Ramos (cell line): ENCODE measurements around the gene TERT.
"Not testable (repeated sequence)": the region's sequence is repeated elsewhere in the genome, so short reads cannot be mapped to it uniquely, and the experiment has no call there.

Experiments
- in situ Hi-C: fragments of 300-500 bp; cut with MboI; formaldehyde crosslinking; loops from one replicate; pipeline ENCODE4 v1.14.3; 2022; ENCODE audit warnings: low sequenced_read_pairs; ENCODE audit not compliant: unreplicated experiment

Gene TERT

GRCh38 chr5:1294835-1295649 is at the start of gene TERT:
TSS of gene TERT (minus strand) at chr5:1295068. CDS start at chr5:1294989, 79 bp downstream.
- in situ Hi-C loops: no loop called here

GRCh38 chr5:1343931-1344901 is 49.3 kb upstream of the TERT start:
- in situ Hi-C loops: no loop called here

GRCh38 chr5:1343315-1343751 is 48.5 kb upstream of the TERT start:
- in situ Hi-C loops: no loop called here

- in situ Hi-C loops: not testable (repeated sequence)
Observed at GRCh38 chr5:1342711-1343110, 47.8 kb upstream of the TERT start.

- in situ Hi-C loops: no loop called here
Observed at GRCh38 chr5:1342268-1342667, 47.4 kb upstream of the TERT start.

- in situ Hi-C loops: no loop called here
Observed at GRCh38 chr5:1341863-1342262, 47.0 kb upstream of the TERT start.

- in situ Hi-C loops: not testable (repeated sequence)
Observed at GRCh38 chr5:1339818-1340210, 44.9 kb upstream of the TERT start.

GRCh38 chr5:1339139-1339817 is 44.4 kb upstream of the TERT start:
- in situ Hi-C loops: not testable (repeated sequence)

- in situ Hi-C loops: no loop called here
Observed at GRCh38 chr5:1338506-1339070, 43.7 kb upstream of the TERT start.

GRCh38 chr5:1338196-1338490 is 43.3 kb upstream of the TERT start:
- in situ Hi-C loops: no loop called here

- in situ Hi-C loops: no loop called here
Observed at GRCh38 chr5:1337489-1338195, 42.8 kb upstream of the TERT start.

GRCh38 chr5:1336749-1337488 is 42.1 kb upstream of the TERT start:
- in situ Hi-C loops: no loop called here

GRCh38 chr5:1336106-1336561 is 41.3 kb upstream of the TERT start:
- in situ Hi-C loops: no loop called here

- in situ Hi-C loops: no loop called here
Observed at GRCh38 chr5:1335540-1336095, 40.8 kb upstream of the TERT start.

GRCh38 chr5:1334831-1335539 is 40.1 kb upstream of the TERT start:
- in situ Hi-C loops: no loop called here

GRCh38 chr5:1333986-1334385 is 39.1 kb upstream of the TERT start:
- in situ Hi-C loops: no loop called here

- in situ Hi-C loops: not testable (repeated sequence)
Observed at GRCh38 chr5:1333286-1333685, 38.4 kb upstream of the TERT start.

GRCh38 chr5:1332461-1333001 is 37.7 kb upstream of the TERT start:
- in situ Hi-C loops: no loop called here
